HG02970 (cell line): Measurements from ENCODE around the gene ACSL5.
"Not testable (repeated sequence)": the region's sequence is repeated elsewhere in the genome, so short reads cannot be mapped to it uniquely, and the experiment has no call there.

ENCODE experiments used
- ATAC-seq: cut with Tn5 transposase; IDR thresholded peaks from one replicate; pipeline ENCODE4 v1.9.1; 2021; ENCODE audit warnings: mild to moderate bottlenecking, moderate library complexity, moderate number of reproducible peaks; ENCODE audit not compliant: unreplicated experiment, low FRiP score

The ACSL5 gene

DNA sequence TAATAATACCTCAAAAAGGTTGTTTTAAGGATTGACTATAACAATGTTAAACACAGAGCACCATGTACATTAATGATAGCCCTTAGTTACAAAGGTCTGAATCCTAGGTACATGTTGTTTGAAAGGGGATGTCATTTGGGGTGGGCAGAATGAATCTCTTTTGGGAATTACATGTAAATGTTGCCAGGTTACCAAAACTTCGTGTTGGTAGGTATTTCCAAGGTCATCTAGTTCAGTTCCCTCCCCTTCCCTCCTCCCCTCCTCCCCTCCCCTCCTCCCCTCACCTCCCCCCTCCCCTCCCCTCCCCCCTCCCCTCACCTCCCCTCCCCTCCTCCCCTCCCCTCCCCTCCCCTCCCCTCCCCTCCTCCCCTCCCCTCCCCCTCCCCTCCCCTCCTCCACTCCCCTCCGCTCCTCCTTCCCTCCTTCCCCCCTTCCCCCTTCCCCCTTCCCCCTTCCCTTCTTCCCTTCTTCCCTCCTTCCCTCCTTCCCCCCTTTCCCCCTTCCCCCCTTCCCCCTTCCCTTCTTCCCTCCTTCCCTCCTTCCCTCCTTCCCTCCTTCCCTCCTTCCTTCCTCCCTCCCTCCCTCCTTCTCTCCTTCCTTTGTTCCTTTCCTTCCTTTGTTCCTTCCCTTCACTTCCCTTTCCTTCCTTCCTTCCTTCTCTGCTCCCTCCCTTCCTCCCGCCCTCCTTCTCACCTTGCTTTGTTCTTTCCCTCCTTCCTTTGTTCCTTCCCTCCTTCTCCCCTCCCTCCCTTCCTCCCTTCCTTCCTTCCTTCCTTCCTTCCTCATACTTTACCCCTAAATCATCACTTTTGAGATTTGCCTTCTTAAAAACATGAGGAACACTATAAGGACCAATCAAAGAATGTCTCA lies 81.2 kb downstream of the ACSL5 start:
- no peak for ATAC-seq

DNA sequence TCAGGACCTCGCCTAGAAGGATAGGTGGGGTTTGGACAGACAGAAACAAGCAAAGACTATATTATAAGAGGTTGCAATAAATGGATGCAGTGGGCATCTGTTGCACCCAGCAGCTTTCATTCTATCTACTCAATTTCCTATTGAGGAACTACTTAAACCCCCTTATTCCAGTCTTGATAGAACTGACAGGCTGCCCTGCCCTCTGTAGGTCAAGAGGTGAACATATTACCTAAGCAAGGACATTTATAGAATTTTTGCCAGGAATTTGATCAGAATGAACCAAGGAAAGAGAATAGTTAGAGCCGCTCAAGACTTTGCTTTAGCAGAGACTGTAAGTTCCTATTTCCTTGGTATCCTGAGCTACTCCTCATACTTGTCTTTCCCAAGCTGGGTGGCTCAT lies 82.6 kb downstream of the ACSL5 start:
- no peak for ATAC-seq

DNA sequence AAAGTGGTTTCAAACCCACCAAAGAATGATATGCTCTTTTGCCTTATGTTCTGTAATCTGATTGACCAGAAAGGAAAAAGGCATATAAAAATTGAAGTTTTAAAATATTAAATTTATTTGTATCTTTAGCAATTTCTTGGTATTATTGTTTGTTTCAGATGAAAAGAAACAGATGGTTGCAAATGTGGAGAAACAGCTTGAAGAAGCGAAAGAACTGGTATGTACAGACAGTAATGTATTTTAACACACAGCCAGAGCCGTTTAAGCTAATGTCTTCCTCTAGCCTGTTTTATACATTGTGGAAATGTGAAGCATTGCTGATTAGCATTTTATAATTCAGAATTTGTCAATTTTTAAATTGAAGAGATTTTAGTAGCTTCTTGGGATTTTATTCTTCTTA lies 86.5 kb downstream of the ACSL5 start:
- no peak for ATAC-seq

DNA sequence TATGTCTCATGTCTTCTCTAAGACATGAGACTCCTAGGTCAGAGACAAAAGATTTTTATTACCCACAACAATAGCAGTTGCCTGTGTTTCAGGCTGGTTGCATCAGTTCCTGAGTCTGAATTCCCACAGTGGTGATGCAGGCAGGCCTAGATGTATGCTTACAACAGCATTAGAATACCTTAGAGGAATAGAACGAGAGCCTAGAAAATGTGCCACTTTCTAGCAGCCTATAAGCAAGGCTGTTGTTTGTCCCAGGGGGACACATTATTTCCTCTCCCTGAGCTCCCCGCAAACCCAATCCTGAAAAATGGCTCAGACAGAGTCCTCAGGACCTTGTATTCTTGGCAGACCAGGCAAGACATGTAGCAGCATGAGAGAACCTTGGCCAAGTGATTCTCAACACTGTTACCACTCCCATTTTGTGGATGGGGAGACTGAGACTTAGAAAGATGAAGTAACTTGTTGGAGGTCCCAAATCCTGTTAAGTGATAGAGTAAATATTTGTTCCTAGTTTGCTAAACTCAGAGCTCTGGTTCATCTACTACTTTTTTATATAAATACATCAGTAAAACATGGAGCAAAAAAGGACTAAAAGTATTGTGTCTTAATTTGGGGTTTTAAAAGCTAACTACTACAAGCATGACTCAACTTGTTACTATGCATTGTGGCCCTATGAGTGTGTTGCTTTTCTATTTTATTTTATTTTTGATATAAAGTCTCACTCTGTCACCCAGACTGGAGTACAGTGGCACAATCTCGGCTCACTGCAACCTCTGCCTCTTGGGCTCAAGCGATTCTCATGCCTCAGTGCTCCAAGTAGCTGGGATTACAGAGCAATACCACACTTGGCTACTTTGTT lies 87.3 kb downstream of the ACSL5 start:
- no peak for ATAC-seq

DNA sequence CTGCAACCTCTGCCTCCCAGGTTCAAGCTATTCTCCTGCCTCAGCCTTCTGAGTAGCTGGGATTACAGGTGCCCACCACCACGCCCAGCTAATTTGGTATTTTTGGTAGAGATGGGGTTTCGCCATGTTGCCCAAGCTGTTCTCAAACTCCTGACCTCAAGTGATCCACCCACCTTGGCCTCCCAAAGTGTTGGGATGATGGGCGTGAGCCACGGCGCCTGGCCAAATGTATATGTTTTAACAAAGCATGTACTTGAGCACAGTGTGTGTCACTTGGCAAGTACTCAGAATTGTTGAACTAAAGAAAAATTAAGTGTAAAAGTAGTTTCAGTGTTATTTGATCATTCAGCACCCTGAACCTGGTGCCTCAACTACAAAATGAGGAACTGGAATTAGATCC lies 90.2 kb downstream of the ACSL5 start:
- not testable (repeated sequence) for ATAC-seq

DNA sequence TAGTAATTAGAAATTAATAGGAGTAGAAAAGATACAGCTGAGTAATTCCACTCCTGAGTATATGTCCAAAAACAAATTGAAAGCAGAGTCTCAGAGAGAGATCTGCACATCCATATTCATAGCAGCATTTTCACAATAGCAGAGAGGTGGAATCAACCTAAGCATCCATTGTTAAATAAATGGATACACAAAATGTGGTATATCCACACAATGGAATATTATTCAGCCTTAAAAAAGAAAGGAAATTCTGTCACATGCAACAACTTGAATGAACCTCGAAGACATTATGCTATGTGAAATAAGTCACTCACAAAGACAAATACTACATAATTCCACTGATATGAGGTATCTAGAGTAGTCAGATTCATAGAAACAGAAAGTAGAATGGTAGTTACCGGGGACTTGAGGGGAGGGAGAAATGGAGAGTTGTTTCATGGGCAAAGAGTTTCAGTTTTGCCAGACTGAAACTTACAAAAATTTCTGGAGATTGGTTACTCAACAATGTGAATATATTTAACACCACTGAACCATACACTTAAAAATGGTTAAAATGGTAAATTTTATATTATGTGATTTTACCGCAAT lies 91.5 kb downstream of the ACSL5 start:
- ATAC-seq, result no peak

DNA sequence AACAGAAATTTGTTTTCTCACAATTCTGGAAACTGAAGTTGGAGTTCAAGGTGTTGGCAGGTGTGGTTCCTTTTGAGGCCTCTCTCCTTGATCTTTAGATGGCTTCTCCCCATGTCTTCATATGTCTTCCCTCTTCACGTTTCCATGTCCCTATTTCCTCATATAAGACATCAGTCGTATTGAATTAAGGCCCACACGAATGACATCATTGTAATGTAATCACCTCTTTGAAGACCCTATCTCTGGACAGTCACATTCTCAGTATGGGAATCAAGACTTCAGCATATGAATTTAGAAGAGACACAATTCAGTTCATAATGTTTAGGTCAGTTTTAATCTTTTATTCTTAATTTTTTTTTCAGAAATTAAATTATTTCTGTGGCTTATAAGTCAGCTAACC lies 92.9 kb downstream of the ACSL5 start:
- no peak for ATAC-seq

DNA sequence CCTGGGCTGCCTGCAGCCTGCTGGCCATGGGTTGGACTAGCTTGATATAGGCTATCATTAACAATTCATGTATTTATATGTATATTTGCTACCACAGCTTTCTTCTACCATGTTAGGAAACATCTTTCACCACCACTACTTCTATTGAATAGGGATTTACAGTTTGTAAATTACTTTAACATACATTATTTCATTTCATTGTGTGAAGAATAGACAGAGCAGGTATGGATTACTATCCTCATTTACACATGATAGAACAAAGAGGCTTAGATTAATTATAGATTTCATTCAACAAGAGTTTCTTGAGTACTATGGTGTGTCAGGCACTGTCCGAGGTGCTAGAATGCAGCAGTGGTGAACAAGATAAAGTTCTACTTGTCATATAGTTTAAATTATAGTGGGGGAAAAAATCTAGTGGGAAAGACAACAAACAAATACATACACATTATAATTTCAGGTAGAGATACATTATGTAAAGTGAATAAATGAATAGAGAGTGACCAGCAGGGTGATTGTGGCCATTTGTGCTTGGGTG lies 93.7 kb downstream of the ACSL5 start:
- ATAC-seq, result no peak

DNA sequence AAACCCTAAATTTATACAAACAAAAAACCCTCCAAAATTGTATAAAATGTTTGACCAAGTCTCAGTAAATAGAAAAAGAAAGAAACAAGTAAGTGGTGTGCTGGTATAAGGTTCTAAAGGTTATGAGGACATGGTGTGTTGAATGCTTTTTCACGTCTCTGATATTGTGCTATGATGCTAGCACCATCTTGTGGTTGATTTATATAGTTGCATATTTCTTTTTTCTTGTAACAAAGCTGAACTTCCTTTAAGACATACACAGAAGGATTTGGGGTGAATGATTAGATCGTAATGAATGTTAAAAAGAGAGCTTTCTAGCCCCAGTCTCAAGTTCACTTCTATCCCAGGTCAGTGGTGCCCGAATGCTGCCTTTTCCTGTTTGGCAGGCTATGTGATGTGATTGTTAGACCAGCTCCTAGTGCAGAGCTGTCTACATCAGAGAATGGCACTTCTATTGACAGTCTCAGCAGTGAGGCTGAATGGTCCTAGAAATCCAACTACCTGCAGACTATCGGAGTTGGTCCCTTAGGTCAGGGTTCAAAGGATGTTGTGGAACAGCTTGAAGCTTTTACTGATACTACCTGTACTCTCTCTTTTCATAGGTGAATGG lies 98.1 kb downstream of the ACSL5 start:
- no peak for ATAC-seq

DNA sequence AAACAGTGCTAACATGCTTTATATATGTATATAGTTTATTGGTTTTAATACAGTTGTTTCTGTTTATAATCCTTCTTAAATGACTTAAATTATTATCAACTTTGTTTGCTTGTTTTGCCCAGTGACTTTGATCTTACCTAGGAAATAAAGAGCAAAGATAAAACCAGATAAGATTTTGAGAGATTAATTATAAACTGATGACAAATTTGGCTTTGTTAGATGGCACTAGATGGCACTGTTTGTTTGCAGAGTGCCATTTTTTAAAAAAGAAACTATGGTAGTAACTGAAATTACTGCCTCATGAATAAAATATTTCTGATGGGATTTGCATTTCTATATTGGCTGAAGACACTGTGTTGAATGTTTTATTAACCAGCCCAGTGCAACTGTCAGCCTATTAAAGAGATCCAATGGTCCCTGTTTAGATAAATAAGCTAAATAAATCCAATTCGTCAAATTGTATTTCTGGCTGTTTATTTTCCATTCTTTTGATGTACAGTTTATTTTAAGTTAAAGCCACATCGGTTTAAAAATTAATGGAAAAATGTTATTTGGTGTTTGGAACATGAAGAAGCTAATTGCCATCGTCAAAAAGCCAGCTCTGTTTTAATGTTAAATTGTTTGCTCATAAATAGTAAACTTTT lies 101.8 kb downstream of the ACSL5 start:
- no peak for ATAC-seq
